ENCODE data around the gene CLCF1.
A peak's percentile ranks its signal among the peaks of the same experiment; 100 is the strongest.
"Not testable (repeated sequence)": the region's sequence is repeated elsewhere in the genome, so short reads cannot be mapped to it uniquely, and the experiment has no call there.

CLCF1 gene

DNA sequence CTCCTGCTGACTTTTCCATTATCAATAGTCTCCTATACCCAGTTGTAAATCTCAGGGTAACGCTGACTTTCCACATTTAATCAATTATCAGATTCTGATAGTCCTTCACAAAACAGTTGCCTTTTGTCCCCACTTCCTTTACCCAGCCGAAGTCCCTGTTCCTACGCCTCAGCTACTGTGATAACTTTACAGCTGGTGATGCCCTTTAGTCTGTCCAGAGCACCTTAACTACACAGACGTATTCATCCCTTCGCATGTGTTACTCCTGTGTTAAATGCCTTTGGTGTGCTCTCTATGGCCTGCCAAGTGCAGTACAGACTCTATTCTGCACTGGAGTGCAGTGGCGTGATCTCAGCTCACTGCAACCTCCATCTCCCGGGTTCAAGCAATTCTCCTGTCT is 49.9 kb downstream of the CLCF1 start:
- TF ChIP-seq, protein P1, sequence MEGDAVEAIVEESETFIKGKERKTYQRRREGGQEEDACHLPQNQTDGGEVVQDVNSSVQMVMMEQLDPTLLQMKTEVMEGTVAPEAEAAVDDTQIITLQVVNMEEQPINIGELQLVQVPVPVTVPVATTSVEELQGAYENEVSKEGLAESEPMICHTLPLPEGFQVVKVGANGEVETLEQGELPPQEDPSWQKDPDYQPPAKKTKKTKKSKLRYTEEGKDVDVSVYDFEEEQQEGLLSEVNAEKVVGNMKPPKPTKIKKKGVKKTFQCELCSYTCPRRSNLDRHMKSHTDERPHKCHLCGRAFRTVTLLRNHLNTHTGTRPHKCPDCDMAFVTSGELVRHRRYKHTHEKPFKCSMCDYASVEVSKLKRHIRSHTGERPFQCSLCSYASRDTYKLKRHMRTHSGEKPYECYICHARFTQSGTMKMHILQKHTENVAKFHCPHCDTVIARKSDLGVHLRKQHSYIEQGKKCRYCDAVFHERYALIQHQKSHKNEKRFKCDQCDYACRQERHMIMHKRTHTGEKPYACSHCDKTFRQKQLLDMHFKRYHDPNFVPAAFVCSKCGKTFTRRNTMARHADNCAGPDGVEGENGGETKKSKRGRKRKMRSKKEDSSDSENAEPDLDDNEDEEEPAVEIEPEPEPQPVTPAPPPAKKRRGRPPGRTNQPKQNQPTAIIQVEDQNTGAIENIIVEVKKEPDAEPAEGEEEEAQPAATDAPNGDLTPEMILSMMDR (IDR thresholded peaks at IDR 0.05; ENCODE audit: extremely low read depth, insufficient read depth, missing control alignments) = no peak
- DNase-seq (ENCODE audit: low spot score) = no peak
- in situ Hi-C loops (cut with MboI; ENCODE audit: low pct_unique_long_range_greater_than_20kb, low sequenced_read_pairs, unreplicated experiment) = no loop called here

GRCh38 chr11:67322049-67322448 is 51.3 kb downstream of the CLCF1 start:
- TF ChIP-seq, protein P1 (IDR thresholded peaks at IDR 0.05; ENCODE audit: extremely low read depth, insufficient read depth, missing control alignments) = no peak
- no peak for DNase-seq (ENCODE audit: low spot score)
- in situ Hi-C loops (cut with MboI; ENCODE audit: low pct_unique_long_range_greater_than_20kb, low sequenced_read_pairs, unreplicated experiment) = no loop called here

- in situ Hi-C loops (cut with MboI; ENCODE audit: low pct_unique_long_range_greater_than_20kb, low sequenced_read_pairs, unreplicated experiment) = no loop called here
- no peak for DNase-seq (ENCODE audit: low spot score)
- TF ChIP-seq, protein P1 (IDR thresholded peaks at IDR 0.05; ENCODE audit: extremely low read depth, insufficient read depth, missing control alignments) = no peak
Measured at GRCh38 chr11:67321313-67321871, 52.0 kb downstream of the CLCF1 start.

- in situ Hi-C loops (cut with MboI; ENCODE audit: low pct_unique_long_range_greater_than_20kb, low sequenced_read_pairs, unreplicated experiment) = no loop called here
- TF ChIP-seq, protein P1 (IDR thresholded peaks at IDR 0.05; ENCODE audit: extremely low read depth, insufficient read depth, missing control alignments) = no peak
- no peak for DNase-seq (ENCODE audit: low spot score)
Measured at GRCh38 chr11:67320691-67321090, 52.7 kb downstream of the CLCF1 start.

DNA sequence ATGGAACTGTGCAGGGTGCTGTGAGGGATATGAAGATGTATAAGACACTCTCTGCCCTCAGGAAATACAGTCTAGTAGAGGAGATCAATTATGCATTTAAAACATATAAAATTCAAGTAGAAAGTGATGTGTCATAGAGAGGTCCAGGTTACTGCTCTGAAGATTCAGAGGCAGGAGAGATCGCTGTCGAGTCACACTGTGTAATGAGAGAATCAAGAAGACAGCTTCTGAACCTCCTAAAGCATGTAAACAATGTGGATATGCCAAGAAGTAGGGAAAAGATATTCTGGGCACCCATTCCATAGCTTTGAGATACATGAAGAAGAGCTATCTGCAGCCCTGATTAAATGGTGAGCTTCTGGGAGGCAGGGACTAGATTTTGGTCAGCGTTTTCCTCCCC is 53.4 kb downstream of the CLCF1 start:
- TF ChIP-seq, protein P1 (IDR thresholded peaks at IDR 0.05; ENCODE audit: extremely low read depth, insufficient read depth, missing control alignments) = no peak
- in situ Hi-C loops (cut with MboI; ENCODE audit: low pct_unique_long_range_greater_than_20kb, low sequenced_read_pairs, unreplicated experiment) = no loop called here

DNA sequence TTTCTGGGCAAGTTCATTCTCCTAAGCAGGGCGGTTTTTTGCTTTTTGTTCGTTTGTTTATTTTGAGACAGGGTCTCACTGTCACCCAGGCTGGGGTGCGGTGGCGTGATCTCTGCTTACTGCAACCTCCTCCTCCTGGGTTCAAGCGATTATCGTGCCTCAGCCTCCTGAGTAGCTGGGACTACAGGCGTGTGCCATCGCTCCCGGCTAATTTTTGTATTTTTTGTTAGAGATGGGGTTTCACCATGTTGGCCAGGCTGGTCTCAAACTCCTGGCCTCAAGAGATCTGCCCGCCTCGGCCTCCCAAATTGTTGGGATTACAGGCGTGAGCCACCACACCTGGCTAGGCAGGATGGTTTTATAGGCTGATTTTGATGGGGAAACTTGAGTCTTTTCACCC is 54.5 kb downstream of the CLCF1 start:
- in situ Hi-C loops (cut with MboI; ENCODE audit: low pct_unique_long_range_greater_than_20kb, low sequenced_read_pairs, unreplicated experiment) = loop anchor here (5.0 kb wide), 1 partner anchor 57 kb away; no protein-coding TSS in a partner anchor
- DNase-seq (ENCODE audit: low spot score) = not testable (repeated sequence)

More for the DNA sequence above, 53.4 kb downstream of the CLCF1 start:
- peak; percentile 2 for DNase-seq (ENCODE audit: low spot score)

DNA sequence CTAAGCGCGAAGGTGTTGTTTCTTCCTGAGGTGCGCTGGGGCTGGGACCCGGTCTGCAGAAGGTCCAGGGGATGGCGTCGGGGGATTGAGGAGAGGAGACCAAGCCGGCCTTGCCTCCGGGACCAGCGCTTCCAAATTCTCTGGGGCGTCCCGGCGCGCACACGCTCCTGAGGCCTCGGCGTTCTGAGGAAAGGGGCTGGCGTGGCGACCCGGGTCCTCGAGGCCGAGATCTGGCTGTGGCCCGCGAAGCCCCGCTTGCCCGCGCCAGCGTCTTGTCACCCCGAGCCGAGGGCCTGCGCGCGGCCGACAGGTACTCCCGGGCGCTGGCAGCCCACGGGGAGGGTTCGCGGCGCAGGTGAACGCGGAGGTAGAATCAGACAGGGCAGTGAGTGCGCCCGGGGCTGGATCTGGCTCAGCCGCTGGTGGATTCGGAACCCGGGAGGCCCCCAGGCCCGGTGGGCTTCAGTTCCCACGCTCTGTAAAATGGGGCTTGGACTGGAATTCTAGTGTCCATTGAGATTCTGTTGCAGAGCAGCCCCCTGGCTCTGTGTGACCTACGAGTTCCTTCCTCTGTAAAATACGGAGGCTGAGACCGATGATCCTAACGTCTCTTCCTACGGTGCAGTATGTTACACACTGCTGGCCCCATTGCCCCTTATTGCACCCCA is 55.4 kb downstream of the CLCF1 start:
- DNase-seq (ENCODE audit: low spot score) = no peak
- in situ Hi-C loops (cut with MboI; ENCODE audit: low pct_unique_long_range_greater_than_20kb, low sequenced_read_pairs, unreplicated experiment) = loop anchor here (5.0 kb wide), 1 partner anchor 56 kb away; no protein-coding TSS in a partner anchor
- TF ChIP-seq, protein P1 (IDR thresholded peaks at IDR 0.05; ENCODE audit: extremely low read depth, insufficient read depth, missing control alignments) = no peak

All from GM13977 (cell line).